ENCODE results near the gene DLK2.
"Not testable (repeated sequence)": the region's sequence is repeated elsewhere in the genome, so short reads cannot be mapped to it uniquely, and the experiment has no call there.

Gene DLK2

GRCh38 chr6:43426928-43427405, 28.4 kb downstream of the DLK2 start:
- FAIRE-seq, result no peak

DNA sequence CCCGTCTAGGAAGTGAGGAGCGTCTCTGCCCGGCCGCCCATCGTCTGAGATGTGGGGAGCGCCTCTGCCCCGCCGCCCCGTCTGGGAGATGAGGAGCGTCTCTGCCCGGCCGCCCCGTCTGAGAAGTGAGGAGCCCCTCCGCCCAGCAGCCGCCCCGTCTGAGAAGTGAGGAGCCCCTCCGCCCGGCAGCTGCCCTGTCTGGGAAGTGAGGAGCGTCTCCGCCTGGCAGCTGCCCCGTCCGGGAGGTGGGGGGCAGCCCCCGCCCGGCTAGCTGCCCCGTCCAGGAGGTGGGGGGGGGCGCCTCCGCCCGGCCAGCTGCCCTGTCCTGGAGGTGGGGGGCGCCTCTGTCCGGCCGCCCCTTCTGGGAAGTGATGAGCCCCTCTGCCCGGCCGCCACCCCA, 30.3 kb downstream of the DLK2 start:
- FAIRE-seq, result not testable (repeated sequence)

DNA sequence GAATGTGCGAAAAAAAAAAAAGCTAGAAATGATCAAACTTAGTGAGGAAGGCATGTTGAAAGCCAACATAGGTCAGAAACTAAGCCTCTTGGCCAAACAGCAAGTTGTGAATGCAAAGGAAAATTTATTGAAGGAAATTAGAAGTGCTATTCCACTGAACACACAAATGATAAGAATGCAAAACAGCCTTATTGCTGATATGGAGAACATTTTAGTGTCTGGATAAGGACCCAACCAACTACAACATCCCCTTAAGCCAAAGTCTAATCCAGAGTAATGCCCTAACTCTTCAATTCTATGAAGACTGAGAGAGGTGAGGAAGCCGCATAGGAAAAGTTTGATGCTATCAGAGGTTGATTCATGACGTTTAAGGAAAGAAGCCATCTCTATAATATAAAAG, 33.5 kb downstream of the DLK2 start:
- no peak for FAIRE-seq

- no peak for FAIRE-seq
Observed at GRCh38 chr6:43420012-43420709, 35.2 kb downstream of the DLK2 start.

- no peak for FAIRE-seq
Observed at GRCh38 chr6:43416935-43417334, 38.4 kb downstream of the DLK2 start.

GRCh38 chr6:43415275-43415674, 40.1 kb downstream of the DLK2 start:
- FAIRE-seq, result not testable (repeated sequence)

DNA sequence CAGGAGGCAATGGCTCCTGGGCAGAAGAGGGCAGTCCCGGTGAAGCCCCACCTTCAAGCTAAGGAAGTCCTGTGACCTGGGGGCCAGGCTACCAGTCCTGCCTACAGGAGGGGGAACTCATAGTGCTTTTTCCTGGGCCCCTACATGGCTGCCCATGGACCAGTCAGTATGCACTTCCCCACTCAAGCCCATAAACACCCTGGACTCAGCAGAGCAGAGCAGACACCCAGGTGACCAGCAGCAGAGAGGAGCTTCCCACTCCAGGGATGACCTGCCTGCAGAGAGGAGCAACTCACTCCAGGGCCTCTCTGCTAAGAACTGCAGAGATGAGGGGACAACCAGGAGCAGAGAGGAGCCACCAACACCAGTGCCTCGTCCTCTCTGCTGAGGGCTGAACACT, 42.3 kb downstream of the DLK2 start:
- no peak for FAIRE-seq

DNA sequence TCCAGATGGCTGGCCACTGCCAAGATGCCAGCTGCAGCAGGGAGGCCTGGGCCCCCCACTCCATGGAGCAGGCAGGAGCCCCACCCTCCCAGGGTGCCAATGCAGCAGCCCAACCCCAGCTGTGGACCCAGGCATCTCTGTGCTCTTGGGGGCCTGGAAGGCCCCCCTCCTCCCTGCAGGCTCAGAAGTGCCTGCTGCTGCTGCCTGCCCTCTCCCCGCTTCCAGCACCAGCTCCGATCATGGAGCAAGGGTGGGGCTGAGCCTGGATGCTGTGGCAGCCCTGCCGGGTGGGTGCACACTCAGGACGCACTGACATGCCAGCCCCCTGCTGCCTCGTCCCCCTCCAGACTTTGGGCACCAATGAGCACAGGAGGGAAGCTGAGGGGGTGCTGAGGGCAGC, 42.8 kb downstream of the DLK2 start:
- FAIRE-seq, result no peak

DNA sequence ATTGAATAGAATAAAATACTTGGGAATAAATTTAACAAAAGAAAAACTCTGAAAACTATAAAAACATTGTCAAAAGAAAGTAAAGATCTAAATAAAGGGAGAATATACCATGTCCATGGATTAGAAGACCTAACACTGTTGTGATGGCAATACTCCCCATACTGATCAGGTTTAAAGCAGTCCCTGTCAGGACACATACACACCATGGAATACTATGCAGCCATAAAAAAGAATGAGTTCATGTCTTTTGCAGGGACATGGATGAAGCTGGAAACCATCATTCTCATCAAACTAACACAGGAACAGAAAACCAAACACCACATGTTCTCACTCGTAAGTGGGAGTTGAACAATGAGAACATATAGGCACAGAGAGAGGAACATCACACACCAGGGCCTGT, 44.6 kb downstream of the DLK2 start:
- FAIRE-seq, result not testable (repeated sequence)

GRCh38 chr6:43408259-43408658, 47.1 kb downstream of the DLK2 start:
- FAIRE-seq, result no peak

DNA sequence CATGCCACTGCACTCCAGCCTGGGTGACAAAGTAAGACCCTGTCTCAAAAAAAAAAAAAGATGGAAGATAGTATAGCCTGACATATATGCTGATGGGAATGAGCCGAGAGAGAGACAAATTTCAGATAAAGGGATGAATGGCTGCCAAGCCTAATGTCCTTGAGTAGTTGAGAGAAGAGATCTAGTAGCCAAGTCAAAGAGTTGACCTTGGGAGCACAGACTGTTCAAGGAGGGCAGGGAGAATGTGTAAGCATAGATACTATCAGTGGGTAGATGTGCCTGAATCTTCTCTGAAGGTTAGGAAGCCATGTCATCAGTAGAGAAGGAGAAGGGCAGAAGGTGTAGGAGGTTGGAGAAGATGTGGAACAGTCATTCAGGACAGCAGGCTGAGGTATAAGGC, 48.1 kb downstream of the DLK2 start:
- FAIRE-seq, result no peak

GRCh38 chr6:43405354-43405753, 50.0 kb downstream of the DLK2 start:
- no peak for FAIRE-seq

GRCh38 chr6:43402820-43403219, 52.5 kb downstream of the DLK2 start:
- no peak for FAIRE-seq

DNA sequence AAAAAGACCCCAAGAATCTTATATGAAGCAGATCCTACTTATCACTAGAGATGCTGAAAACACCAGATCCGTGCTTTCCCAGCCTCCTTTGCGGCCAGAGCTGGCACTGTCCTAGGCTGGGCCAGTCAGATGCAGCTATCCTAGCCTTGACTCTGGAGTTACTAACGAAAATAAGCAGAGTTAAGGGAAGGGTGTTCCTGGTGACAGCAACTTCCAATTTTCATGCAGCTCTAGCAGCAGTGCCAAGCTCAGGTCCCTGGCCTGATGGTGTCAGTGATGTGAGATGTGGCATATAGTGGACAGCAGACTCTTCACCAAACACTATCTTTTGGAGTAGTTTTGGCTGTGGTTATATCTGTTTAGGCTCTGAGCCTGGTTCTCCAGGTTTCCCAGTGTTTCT, 53.6 kb downstream of the DLK2 start:
- no peak for FAIRE-seq
